ENCODE data around the gene KMT2D.
A peak's percentile ranks its signal among the peaks of the same experiment; 100 is the strongest.

Gene KMT2D

GRCh38 chr12:49092086-49092815 lies 31.7 kb upstream of the KMT2D start:
- DNase-seq (ENCODE audit: low spot score in 2 of 2) (peak; percentile 52 to 64), ATAC-seq (ENCODE audit: low read depth) (peak; percentile 37)
- Mint-ChIP-seq H3K27me3 (peaks cover 26% of the 10 kb centered on the region), H3K4me1 (peaks cover 38% of the 10 kb centered on the region), H3K9me3 (no peaks in the 10 kb centered on the region), H3K4me3 (no peak overlapping the region), H3K27ac (peak overlapping the region; percentile 62), H3K36me3 (peaks cover 9% of the 10 kb centered on the region)

- peaks cover 26% of the 10 kb centered on the region for H3K27me3 Mint-ChIP-seq
- H3K4me3 Mint-ChIP-seq = no peak overlapping the region
- peaks cover 38% of the 10 kb centered on the region for H3K4me1 Mint-ChIP-seq
These were observed 31.2 kb upstream of the KMT2D start for GRCh38 chr12:49091836-49092085.

DNA sequence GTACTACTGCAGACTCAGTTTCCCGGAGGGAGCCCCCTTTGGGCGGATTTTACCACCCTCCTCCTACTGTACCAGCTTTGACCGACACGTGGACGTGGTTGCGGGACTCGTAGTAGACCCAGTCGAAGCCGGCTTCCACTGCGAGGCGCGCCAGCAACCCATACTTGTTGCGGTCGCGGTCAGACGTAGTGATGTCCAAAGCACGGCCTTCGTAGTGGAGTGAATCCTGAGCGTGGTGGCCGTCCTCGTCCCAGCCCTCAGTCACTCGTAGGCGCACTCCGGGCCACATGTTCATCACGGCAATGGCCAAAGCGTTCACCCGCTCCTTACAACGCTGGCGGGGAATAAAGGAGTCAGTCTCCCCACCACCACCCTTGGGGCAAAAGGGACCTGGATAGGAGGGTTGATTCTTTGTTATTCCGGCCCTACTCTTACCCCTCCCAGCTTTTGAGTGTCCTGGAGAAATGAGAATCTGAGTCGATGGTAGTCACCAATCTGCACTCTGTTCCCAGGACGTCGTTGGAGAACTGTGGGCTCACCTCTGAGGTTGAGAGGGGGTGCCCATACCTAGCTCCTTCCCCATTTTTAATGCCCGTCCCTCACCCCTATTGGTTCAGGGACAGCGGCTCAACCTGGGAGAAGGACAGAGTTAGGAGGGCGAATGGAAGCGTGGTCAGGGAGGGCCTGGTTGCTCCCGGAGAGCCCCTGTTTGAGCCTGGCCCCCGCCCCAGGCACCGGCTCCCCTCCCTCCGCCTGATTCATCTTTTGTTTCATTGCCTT lies 30.7 kb upstream of the KMT2D start:
- H3K9me3 Mint-ChIP-seq = no peaks in the 10 kb centered on the region
- peak in 1 of 2 donors; percentile 29 for DNase-seq (ENCODE audit: low spot score in 2 of 2)
- peaks cover 27% of the 10 kb centered on the region for H3K27me3 Mint-ChIP-seq
- peaks cover 4% of the 10 kb centered on the region for H3K36me3 Mint-ChIP-seq
- no peak for ATAC-seq (ENCODE audit: low read depth)
- H3K27ac Mint-ChIP-seq = peak overlapping the region; percentile 62
- H3K4me1 Mint-ChIP-seq = peaks cover 38% of the 10 kb centered on the region
- H3K4me3 Mint-ChIP-seq = peak overlapping the region; percentile 41

More at GRCh38 chr12:49091836-49092085, 31.2 kb upstream of the KMT2D start:
- H3K9me3 Mint-ChIP-seq = no peaks in the 10 kb centered on the region
- DNase-seq (ENCODE audit: low spot score in 2 of 2) (no peak), ATAC-seq (ENCODE audit: low read depth) (no peak)
- H3K36me3 Mint-ChIP-seq = peaks cover 8% of the 10 kb centered on the region
- peak overlapping the region; percentile 62 for H3K27ac Mint-ChIP-seq

DNA sequence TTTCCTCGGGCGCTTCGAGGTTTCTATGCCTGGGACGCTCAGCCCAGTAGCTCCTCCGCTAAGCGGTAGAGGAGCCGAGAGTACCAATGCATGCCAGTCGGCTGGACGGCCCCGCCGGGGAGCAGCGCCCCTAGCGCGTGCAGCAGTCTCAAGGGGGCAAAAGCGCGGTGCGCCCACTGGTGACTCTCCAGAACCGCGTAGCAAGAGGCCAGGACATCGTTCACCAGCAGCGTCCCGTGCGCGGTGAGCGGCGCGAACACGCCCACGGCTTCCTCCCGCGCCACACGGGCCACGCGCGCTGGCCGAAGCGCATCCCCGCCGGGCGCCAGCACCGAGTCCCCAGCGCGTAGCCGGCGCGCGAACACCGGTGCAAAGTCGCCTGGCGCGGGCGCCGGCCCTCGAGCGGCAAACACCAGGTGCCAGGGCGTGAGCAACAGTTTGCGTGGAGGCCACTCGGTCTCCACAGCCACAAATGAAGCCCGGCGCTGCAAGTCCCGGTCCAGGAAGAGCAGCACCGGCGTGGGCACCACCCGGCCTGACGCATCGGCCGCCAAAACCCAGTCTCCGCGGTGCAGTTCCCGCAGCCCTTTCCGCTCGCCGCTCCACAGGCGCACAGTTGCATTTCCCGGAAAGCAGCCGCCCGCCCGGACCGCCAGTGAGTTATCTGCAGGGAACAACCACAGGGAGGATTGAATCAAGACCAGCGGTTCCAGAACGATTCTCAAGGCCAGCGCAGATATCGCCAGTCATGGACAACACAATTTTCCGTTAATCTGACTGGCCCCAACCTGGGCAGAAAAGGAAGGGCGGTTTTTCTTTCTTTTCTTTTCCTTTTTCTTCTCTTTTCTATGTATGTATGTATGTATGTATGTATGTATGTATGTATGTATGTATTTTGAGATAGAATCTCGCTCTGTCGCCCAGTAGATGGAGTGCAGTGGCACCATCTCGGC lies 29.5 kb upstream of the KMT2D start:
- H3K27me3 Mint-ChIP-seq = peaks cover 22% of the 10 kb centered on the region
- H3K4me3 Mint-ChIP-seq = peak overlapping the region; percentile 80

GRCh38 chr12:49088932-49089330 lies 28.3 kb upstream of the KMT2D start:
- no peak overlapping the region for H3K4me3 Mint-ChIP-seq
- no peaks in the 10 kb centered on the region for H3K9me3 Mint-ChIP-seq
- peaks cover 33% of the 10 kb centered on the region for H3K4me1 Mint-ChIP-seq
- no peak for ATAC-seq (ENCODE audit: low read depth)
- peaks cover 19% of the 10 kb centered on the region for H3K27me3 Mint-ChIP-seq
- DNase-seq (ENCODE audit: low spot score in 2 of 2) = no peak
- H3K27ac Mint-ChIP-seq = no peak overlapping the region
- no peaks in the 10 kb centered on the region for H3K36me3 Mint-ChIP-seq

More for the DNA sequence above, 29.5 kb upstream of the KMT2D start:
- H3K4me1 Mint-ChIP-seq = peaks cover 36% of the 10 kb centered on the region
- no peaks in the 10 kb centered on the region for H3K9me3 Mint-ChIP-seq
- DNase-seq (ENCODE audit: low spot score in 2 of 2) (peak in 1 of 2 donors; percentile 58), ATAC-seq (ENCODE audit: low read depth) (peak; percentile 37)
- peaks cover under 1% of the 10 kb centered on the region for H3K36me3 Mint-ChIP-seq
- H3K27ac Mint-ChIP-seq = no peak overlapping the region

DNA sequence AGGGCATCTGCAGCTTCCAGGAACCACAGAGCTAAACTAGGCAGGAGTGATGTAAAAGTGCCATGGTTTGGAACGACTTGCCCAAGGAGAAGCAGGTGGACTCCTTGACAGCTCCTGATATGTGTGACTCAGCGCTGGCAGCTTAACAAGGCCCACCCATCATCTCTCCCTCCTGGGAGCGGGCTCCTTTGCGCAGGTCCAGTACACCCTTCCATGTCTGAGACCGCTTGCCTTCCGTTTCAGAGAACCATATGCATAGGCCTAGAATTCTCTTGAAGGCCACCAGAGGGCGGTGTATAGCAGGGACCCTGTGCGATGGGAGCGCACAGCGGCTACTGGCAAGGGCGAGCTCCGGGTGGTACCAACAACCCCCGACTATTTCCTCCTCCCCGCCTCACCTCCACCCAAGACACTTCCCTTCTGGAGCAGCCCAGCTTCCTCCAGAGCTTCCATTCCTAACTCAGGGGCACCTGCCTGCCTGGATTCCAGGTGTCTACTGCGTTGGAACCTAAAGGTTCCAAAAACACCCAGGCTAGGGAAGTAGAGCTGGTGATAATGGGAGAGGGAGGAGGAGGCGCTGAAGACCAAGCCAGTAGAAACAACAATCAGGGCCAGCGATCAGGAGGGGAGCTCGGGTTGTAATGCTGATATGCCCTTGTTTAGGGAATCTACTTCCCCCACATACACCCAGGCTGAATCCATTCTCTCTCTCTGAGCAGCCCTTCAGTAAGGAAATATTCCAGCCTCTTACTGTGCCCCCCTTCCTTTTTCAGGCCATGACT lies 27.7 kb upstream of the KMT2D start:
- DNase-seq (ENCODE audit: low spot score in 2 of 2) (peak; percentile 68 to 71), ATAC-seq (ENCODE audit: low read depth) (peak; percentile 85)
- H3K27me3 Mint-ChIP-seq = peaks cover 14% of the 10 kb centered on the region
- no peaks in the 10 kb centered on the region for H3K9me3 Mint-ChIP-seq
- H3K36me3 Mint-ChIP-seq = no peaks in the 10 kb centered on the region
- no peak overlapping the region for H3K27ac Mint-ChIP-seq
- peaks cover 28% of the 10 kb centered on the region for H3K4me1 Mint-ChIP-seq
- no peak overlapping the region for H3K4me3 Mint-ChIP-seq

GRCh38 chr12:49086116-49086515 lies 25.5 kb upstream of the KMT2D start:
- no peak for ATAC-seq (ENCODE audit: low read depth)
- Mint-ChIP-seq H3K4me1 (peaks cover 19% of the 10 kb centered on the region), H3K27ac (no peak overlapping the region), H3K9me3 (no peaks in the 10 kb centered on the region), H3K27me3 (peaks cover 14% of the 10 kb centered on the region), H3K4me3 (no peak overlapping the region), H3K36me3 (no peaks in the 10 kb centered on the region)
- DNase-seq (ENCODE audit: low spot score in 2 of 2) = no peak

DNA sequence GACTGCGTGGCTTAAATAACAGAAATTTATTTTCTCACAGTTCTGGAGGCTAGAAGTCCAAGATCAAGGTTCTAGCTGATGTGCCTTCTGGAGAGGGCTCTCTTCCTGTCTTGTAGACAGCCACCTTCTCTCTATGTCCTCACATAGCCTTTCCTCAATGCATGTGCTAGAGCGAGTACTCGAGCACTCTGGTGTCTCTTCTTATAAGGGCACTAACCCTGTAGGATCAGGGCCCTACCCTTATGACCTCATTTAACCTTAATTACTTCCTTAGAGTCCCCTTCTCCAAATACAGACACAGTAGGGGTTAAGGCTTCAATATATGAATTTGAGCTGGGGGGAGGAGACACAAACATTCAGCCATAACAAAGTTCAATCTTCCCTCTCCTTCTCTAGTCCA lies 23.8 kb upstream of the KMT2D start:
- Mint-ChIP-seq H3K4me1 (peaks cover 10% of the 10 kb centered on the region), H3K9me3 (no peaks in the 10 kb centered on the region), H3K27me3 (peaks cover 12% of the 10 kb centered on the region), H3K27ac (no peak overlapping the region), H3K36me3 (no peaks in the 10 kb centered on the region), H3K4me3 (no peak overlapping the region)
- ATAC-seq (ENCODE audit: low read depth) (no peak), DNase-seq (ENCODE audit: low spot score in 2 of 2) (no peak)

- Mint-ChIP-seq H3K36me3 (no peaks in the 10 kb centered on the region), H3K4me3 (no peak overlapping the region), H3K27ac (no peak overlapping the region), H3K4me1 (no peaks in the 10 kb centered on the region), H3K27me3 (peaks cover 6% of the 10 kb centered on the region), H3K9me3 (no peaks in the 10 kb centered on the region)
- DNase-seq (ENCODE audit: low spot score in 2 of 2) = no peak
- ATAC-seq (ENCODE audit: low read depth) = no peak
These were observed 19.2 kb upstream of the KMT2D start for GRCh38 chr12:49079793-49080192.

GRCh38 chr12:49070971-49071370 lies 10.4 kb upstream of the KMT2D start:
- Mint-ChIP-seq H3K27me3 (no peaks in the 10 kb centered on the region), H3K4me3 (no peak overlapping the region)

GRCh38 chr12:49069507-49070346 lies 9.1 kb upstream of the KMT2D start, which contains the start of gene RHEBL1:
Gene RHEBL1 (minus strand): TSS chr12:49069979. CDS start chr12:49069785, 194 bp downstream.
- Mint-ChIP-seq H3K36me3 (no peaks in the 10 kb centered on the region), H3K4me3 (peak within 1 kb of the TSS; percentile 88), H3K4me1 (peaks cover 12% of the 10 kb centered on the region), H3K27me3 (no peaks in the 10 kb centered on the region), H3K9me3 (no peaks in the 10 kb centered on the region), H3K27ac (peak within 1 kb of the TSS; percentile 87)
- peak; percentile 90 to 97 for DNase-seq (ENCODE audit: low spot score in 2 of 2)
- ATAC-seq (ENCODE audit: low read depth) = peak; percentile 95

More at GRCh38 chr12:49070971-49071370, 10.4 kb upstream of the KMT2D start:
- H3K4me1 Mint-ChIP-seq = peaks cover 12% of the 10 kb centered on the region
- DNase-seq (ENCODE audit: low spot score in 2 of 2) = no peak
- H3K36me3 Mint-ChIP-seq = no peaks in the 10 kb centered on the region
- ATAC-seq (ENCODE audit: low read depth) = no peak
- no peak overlapping the region for H3K27ac Mint-ChIP-seq
- no peaks in the 10 kb centered on the region for H3K9me3 Mint-ChIP-seq

DNA sequence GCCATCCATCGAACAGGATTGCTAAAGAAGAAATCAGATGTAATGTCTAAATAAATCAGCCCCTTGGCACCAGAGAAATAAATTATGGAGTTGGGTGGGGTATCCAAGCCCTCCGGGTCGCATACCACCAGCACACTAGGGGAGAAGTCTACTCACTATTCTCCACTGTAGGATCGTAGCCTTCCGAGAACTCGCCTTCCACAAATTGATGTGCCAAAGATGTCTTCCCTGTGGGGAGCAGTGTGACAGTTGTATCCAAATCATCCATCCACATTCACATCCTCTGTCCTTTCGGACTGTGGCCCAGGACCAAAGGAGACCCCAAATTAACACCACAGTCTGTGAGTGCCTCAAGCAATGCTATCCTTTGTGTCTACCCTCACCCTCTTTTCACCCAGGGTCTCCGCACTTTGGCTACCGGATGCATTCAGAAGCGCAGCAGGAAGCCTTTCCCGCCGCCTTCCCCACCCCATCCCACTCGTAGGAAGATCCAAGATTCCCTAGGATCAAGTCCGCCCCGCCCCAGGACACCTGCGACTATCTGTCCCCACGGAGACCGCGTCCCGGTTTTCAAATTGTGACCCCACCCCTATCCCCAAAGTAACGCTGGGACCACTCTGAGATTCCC lies 8.4 kb upstream of the KMT2D start:
- ATAC-seq (ENCODE audit: low read depth) = no peak
- H3K36me3 Mint-ChIP-seq = no peaks in the 10 kb centered on the region
- no peaks in the 10 kb centered on the region for H3K9me3 Mint-ChIP-seq
- no peak for DNase-seq (ENCODE audit: low spot score in 2 of 2)
- H3K4me3 Mint-ChIP-seq = peak overlapping the region; percentile 88
- peaks cover 14% of the 10 kb centered on the region for H3K4me1 Mint-ChIP-seq
- no peaks in the 10 kb centered on the region for H3K27me3 Mint-ChIP-seq
- H3K27ac Mint-ChIP-seq = peak overlapping the region; percentile 87

Measured in memory B cell (primary cell).